Measurements from ENCODE around the gene ARHGEF12.

ARHGEF12 gene

DNA sequence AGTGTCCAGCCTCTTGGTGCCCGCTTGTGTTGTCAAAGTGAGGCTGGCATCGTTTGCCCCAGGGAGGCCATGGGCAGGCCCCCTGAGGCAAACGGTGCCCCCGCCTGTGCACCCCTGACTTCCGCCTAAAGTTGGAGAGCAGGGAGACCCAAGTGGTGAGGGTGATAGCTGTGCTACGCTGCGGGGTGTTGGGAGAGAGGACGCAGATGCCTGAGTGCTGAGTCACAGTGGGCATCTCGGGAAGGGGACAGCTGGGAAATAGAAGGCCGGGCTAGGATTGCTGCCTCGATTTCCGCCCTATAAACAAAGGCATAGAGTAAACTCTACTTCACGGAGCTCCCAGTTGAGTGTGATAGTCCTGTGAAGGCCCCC, 181.2 kb downstream of the ARHGEF12 start:
- in situ Hi-C loops (cut with MboI; ENCODE audit: low pct_unique_long_range_greater_than_20kb, low sequenced_read_pairs, unreplicated experiment), result loop anchor here (25.0 kb wide), 4 partner anchors 170 to 670 kb away; no protein-coding TSS in a partner anchor
- DNase-seq (ENCODE audit: low spot score), result no peak
- TF ChIP-seq, protein P1, sequence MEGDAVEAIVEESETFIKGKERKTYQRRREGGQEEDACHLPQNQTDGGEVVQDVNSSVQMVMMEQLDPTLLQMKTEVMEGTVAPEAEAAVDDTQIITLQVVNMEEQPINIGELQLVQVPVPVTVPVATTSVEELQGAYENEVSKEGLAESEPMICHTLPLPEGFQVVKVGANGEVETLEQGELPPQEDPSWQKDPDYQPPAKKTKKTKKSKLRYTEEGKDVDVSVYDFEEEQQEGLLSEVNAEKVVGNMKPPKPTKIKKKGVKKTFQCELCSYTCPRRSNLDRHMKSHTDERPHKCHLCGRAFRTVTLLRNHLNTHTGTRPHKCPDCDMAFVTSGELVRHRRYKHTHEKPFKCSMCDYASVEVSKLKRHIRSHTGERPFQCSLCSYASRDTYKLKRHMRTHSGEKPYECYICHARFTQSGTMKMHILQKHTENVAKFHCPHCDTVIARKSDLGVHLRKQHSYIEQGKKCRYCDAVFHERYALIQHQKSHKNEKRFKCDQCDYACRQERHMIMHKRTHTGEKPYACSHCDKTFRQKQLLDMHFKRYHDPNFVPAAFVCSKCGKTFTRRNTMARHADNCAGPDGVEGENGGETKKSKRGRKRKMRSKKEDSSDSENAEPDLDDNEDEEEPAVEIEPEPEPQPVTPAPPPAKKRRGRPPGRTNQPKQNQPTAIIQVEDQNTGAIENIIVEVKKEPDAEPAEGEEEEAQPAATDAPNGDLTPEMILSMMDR (IDR thresholded peaks at IDR 0.05; ENCODE audit: extremely low read depth, insufficient read depth, missing control alignments), result no peak

DNA sequence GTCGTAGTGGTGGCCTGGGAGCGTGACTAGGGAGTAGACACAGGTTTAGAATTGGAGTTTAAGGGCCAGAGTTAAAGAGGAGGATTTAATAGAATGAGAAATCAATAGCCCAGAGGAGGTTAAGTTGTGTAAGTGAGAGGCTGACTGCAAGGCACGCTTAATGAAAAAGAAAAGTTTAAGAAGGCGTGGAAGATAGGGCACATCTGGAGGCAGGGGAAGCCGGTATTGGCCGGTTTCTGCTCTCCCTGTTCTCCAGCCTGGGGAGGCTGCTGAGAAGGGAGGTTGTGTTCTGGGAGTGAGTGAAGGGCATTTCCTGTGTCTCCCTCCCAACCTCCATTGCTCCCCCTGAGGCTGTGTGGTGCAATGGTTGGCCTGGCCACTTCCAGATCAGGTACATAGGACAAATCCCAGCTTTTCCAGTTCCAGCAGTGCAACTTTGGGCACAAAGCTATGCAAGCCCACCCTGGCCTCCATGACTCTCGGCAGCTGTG, 181.6 kb downstream of the ARHGEF12 start:
- in situ Hi-C loops (cut with MboI; ENCODE audit: low pct_unique_long_range_greater_than_20kb, low sequenced_read_pairs, unreplicated experiment), result loop anchor here (25.0 kb wide), 4 partner anchors 169 to 669 kb away; no protein-coding TSS in a partner anchor
- no peak for DNase-seq (ENCODE audit: low spot score)
- TF ChIP-seq, protein P1 (IDR thresholded peaks at IDR 0.05; ENCODE audit: extremely low read depth, insufficient read depth, missing control alignments), result no peak

DNA sequence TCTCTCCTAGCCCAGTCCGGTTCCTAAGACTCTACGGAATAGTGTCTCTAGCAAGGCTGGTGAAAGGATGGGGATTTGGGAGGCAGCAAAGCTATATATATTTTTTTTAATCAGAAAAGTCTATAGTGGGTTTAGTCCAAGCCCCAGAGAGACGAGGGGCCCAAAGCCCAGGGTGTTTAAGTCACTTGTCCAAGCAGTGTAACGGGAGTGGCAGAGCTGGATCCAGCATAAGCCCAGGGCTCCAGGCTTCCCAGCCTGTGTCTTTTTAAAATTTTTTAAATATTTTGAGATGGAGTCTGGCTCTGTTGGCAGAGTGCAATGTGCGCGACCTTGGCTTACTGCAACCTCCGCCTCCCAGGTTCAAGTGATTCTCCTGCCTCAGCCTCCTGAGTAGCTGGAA, 182.1 kb downstream of the ARHGEF12 start:
- in situ Hi-C loops (cut with MboI; ENCODE audit: low pct_unique_long_range_greater_than_20kb, low sequenced_read_pairs, unreplicated experiment), result loop anchor here (25.0 kb wide), 4 partner anchors 169 to 669 kb away; no protein-coding TSS in a partner anchor

DNA sequence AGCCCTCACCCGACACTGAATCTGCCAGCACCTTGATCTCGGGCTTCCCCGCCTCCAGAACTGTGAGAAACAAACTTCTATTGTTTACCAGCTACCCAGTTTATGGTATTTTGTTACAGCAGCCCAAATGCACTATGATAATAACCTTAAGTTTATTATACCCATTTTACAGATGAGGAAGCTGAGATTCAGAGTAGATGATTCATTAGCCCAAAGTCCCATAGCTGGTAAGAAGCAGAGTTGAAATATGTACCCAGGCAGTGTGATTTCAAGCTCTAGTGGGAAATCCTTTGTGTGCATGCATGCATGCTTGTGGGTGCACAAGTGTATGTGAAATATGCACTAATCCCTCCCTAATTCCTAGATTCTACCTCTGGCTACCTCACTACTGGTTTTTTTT, 183.3 kb downstream of the ARHGEF12 start:
- DNase-seq (ENCODE audit: low spot score), result no peak
- in situ Hi-C loops (cut with MboI; ENCODE audit: low pct_unique_long_range_greater_than_20kb, low sequenced_read_pairs, unreplicated experiment), result loop anchor here (25.0 kb wide), 4 partner anchors 168 to 668 kb away; no protein-coding TSS in a partner anchor
- TF ChIP-seq, protein P1 (IDR thresholded peaks at IDR 0.05; ENCODE audit: extremely low read depth, insufficient read depth, missing control alignments), result no peak

More for the DNA sequence above, 182.1 kb downstream of the ARHGEF12 start:
- DNase-seq (ENCODE audit: low spot score), result no peak
- TF ChIP-seq, protein P1 (IDR thresholded peaks at IDR 0.05; ENCODE audit: extremely low read depth, insufficient read depth, missing control alignments), result no peak

DNA sequence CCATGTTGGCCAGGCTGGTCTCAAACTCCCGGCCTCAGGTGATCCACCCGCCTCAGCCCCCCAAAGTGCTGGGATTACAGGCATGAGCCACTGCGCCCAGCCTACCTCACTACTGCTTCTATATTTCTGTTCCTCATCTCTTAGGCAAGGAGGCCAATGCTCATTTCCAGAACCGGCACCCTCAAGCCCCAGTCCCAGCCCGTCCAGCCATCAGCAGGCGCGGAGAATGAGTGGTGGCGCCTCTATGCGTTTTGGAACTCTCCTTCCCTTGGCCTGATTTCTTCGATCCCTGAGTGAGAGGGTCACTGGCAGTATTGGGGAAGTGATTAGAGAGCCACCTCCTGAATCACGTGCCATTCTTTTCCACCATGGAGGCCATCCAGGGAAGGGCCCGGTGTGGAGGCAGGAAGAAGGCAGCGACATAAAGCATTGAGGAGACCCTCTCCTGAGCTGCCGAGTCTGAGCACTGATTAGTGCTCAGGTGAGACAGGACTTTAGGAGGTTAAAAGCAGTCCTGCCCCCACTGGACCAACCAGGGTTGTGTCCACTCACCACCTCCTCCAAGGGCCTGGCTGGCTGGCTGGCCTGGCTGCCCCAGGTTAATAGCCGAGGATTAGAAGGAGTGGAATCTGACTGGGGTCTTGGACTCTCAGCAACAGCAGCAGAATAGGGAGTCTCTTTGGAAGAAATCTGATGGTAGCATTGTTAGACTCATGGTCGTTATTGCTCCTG, 184.0 kb downstream of the ARHGEF12 start:
- DNase-seq (ENCODE audit: low spot score), result no peak
- TF ChIP-seq, protein P1 (IDR thresholded peaks at IDR 0.05; ENCODE audit: extremely low read depth, insufficient read depth, missing control alignments), result no peak
- in situ Hi-C loops (cut with MboI; ENCODE audit: low pct_unique_long_range_greater_than_20kb, low sequenced_read_pairs, unreplicated experiment), result loop anchor here (25.0 kb wide), 4 partner anchors 167 to 667 kb away; no protein-coding TSS in a partner anchor

DNA sequence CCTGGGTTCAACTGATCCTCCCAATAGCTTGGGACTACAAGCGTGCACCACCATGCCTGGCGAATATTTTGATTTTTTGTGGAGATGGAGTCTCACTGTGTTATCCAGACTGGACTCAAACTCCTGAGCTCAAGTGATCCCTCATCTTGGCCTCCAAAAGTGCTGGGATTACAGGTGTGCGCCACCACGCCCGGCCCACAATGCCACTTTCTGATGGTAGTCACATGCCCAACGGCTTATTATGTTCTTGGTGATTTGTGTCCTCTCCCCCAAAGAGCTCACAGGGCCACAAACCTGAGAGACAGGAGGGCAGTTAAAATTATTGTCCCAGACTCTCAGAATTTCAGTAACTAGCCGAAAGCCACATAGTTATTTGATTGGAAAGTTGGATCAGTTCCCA, 185.0 kb downstream of the ARHGEF12 start:
- no peak for DNase-seq (ENCODE audit: low spot score)
- TF ChIP-seq, protein P1 (IDR thresholded peaks at IDR 0.05; ENCODE audit: extremely low read depth, insufficient read depth, missing control alignments), result no peak
- in situ Hi-C loops (cut with MboI; ENCODE audit: low pct_unique_long_range_greater_than_20kb, low sequenced_read_pairs, unreplicated experiment), result loop anchor here (25.0 kb wide), 4 partner anchors 166 to 666 kb away; no protein-coding TSS in a partner anchor
